Activated CD4-positive, CD25-positive, alpha-beta regulatory T cell treated with anti-CD3 and anti-CD28 coated beads, Interleukin-2, amount 50 U/mL, for 16 hours (primary cell): ENCODE results near the gene PPP1R12A.

Experiments
- DNase-seq: peaks from one replicate; pipeline ENCODE4 v3.0.0-alpha.2; 2020; ENCODE audit warnings: low read depth, low spot score

Gene PPP1R12A

DNA sequence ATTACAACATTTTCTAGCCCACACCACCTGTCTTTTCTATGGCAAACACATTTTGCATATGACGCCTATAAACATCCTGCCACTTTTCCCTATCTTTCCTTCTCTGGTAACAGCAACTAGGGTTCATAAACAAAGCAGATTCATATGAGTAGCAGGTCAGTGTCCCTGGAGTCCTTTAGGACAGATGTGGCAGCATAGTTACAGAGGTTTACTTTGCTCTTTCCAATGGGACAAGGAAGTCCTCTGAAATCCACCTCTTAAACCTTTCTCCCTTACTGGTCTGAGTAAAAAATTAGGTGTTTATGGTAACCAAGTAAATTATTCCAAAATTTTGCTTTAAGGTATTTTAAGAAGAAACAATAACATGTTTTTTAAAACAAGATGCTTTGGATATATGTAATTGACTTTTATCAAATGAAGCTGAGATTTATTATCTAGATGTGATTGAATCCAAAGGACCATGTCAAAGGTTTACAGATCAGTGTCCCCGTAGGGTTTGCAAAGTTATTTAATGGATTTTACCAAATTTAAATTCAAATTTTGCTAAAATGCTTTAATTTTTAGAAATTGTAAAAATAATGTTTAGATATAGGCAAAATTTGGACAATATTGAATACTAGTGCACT, 164.9 kb downstream of the PPP1R12A start:
- DNase-seq, result no peak

DNA sequence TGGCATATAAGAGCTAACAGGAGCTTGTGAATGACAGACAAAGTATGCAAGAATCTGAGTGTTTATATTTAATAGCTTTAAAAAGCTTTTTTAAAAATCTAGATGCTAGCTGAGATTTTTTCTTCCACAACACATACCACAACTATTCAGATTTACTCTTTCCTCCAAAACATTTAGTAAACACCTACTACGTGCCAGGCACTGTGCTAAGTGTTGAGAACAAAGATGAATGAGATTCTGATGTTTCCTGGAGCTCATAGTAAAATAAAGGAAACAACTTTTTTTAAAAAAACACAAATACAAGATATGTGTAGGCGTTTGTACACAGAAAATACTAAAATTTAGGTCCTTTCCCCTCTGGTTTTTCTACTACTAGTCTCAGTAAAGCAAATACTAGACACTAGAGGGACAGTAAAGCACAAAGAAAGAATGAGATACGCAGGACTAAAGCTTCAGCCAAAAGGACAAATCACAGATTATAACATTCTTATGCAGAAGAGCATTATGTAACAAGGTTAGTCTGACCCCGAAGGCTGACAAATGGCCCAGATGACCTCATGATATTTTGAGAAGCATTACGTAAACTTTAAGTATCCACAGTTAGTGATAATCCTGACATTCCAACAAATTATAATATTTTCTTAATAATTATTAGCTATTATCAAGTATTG, 165.6 kb downstream of the PPP1R12A start:
- no peak for DNase-seq

DNA sequence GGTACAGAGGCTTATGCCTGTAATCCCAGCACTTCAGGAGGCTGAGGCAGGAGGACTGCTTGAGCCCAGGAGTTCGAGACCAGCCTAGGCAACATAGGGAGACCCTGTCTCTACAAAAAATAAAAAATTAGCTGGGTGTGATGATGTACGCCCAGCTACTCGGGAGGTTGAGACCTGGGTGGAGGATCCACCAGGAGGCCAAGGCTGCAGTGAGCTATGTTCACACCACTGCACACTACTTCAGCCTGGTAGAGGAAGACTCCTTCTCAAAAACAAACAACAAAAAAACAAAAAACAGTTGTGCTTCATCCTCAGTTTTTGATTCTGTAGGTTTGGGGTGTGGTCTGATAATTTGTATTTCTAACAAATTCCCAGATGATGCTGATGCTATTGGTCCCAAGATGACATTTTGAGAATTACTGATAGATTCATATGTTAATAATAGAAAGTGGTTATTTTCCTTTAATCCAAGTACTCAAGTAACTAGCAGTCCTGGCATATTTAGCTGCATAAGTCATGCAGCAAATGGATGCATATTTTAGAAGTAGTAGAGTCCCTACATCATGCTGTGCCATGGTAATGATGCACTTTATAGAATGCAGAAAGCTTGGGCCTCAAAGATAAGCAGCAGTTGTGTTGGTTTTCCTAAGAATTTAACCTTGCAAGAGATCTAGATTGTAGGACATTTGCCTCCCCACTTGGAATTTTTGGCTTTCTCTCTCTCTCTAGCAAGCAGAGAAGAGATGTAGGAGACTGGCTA, 168.0 kb downstream of the PPP1R12A start:
- no peak for DNase-seq

DNA sequence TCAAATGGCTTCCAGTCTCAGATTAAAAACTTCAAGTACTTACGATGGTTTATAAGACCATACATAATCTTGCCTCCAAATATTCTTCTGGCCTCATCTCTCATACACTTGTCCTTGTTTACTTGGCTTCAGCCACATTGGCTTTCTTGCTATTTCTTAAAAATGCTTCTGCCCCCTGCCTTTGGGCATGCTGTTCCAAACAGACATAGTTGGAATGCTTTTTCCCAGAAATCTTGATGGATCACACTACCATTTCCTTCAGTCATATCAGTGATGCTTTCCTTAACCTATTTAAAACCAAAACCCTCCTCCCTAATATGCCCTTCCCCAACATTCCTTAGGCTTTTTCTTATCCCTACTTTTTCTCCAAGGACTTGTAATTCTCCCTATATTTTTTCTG, 169.7 kb downstream of the PPP1R12A start:
- no peak for DNase-seq

DNA sequence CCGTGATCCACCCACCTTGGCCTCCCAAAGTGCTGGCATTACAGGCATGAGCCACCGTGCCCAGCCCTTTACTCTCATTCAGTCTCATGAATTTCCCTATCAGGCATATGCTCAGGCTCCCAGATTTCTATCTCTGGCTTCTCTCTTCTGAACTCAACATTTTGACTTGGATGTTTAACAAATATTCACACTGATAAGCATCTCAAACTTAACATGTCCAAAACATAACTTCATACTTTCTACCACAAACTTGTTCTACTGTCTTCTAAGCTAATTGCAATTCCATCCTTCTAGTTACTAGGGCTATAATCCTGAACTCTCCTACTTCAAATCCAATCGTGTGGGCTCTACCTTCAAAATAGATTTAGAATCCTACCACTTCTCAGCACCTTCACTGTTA, 170.3 kb downstream of the PPP1R12A start:
- DNase-seq, result no peak

DNA sequence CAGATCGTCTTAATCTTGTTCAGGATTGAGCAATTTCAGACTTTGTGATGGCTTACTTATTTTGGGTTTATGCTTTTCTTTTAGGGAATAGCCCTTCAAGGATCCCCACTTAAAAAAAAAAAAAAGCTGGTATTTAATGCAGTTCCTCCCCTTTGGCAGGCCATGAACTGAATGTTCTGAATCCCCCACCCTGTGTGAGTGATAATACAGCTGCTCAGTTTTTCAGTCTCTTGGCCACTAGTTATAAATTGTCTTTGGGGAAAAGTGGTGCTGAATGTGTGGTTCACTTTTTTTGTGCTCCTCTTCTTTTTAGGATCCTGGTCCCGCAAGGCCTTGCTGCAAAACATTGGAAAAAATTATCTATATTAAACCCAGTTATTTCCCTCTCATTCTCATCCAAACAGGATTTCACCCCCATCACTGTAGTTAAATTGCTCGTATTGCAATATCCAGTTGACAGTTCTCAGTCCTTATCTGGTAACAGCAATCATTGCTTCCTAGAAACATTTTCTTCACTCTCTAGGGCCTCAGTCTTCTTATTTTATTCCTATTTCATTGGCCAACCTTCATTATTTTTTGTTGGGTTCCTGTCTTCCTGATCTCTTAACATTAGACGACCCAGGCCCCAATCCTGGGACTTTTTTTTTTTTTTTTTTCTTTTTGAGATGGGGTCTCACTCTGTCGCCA, 171.0 kb downstream of the PPP1R12A start:
- no peak for DNase-seq

DNA sequence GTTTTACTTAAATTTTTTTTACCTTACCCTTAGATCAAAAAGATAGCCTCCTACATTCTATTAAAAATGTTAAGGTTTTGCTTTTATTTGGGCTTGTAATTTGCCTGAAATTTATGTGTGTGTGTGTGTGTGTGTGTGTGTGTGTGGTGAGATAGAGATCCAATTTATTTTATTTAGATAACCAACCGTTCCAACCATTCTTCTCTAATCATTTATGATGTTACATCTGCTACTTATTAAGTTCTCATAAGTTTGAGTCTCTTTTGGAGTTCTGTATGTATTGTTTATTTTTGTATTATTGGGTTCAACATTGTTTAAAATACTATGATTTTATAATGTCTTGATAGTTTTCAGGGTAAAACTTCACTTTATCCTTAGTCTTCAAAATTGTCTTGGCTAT, 173.6 kb downstream of the PPP1R12A start:
- no peak for DNase-seq

DNA sequence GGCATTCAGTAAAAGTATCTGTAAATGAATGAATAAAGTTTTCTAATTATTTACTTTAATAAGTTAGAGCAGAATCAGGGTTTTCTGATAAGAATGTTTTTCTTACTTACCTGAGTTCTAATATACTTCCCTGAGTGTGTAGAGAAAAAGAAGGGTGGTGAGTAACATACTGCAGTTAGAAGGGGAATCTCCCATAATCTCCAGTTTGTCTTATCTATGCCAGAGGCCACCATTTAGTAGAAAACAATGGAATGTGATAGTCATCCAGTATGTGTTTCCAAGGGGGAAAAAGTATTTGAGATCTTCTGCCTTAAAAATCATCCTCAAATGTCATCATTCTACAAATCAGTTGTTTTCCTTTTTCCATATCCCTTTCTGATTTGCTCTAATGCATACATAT, 187.6 kb downstream of the PPP1R12A start:
- no peak for DNase-seq

DNA sequence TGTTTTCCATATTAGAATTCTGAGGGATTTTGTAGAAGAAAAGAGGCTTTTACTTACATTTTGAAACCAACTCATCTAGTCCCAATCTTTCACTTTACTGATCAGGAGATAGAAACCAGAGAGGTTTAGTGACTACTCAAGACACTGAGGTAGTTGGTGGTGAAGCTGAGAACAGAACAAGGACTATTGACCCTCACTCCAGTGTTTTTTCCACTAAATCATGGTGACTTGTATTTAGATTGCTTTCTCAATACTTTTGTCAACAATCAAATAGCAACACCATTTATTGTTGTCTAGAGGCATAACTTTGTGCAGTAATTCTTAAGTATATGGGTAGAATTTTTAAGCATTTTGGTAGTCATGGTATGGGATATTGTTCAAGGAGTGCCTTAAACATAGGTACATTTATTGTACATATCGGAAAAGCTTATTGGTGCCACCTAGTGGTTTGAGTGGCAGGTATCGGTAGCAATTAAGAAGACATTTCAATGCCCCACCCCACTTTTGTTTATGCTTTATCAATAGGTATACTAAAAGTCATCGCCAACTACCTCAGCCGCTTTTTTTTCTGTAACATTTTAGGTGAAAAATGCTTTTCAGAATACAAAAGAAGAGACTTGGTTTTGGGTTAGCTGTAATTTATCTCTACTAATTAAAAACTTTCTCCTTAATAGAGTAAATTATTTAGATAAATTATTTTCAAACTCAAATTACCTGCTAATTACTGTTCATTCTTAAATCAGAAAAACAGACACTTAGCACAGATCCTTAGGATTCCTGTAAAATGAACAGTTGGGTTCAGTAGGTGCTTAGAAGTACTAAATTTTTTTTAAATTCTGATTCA, 196.8 kb downstream of the PPP1R12A start:
- no peak for DNase-seq

DNA sequence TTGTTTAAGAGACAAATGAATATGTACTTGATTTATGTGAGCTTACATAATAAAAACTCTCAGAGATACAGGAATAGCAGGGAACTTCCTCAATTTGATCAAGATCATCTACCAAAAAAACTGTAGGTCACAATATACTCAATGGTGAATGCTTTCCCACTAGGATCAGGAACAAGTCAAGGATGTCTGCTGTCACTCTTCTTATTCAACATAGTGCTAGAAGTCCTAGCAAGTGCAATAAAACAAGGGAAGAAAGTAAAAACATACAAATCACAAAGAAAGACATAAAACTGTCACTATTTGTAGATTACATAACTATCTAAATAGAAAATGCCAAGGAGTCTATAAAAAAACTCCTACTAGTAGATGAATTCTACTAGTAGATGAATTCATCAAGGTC, 202.3 kb downstream of the PPP1R12A start:
- DNase-seq, result no peak

DNA sequence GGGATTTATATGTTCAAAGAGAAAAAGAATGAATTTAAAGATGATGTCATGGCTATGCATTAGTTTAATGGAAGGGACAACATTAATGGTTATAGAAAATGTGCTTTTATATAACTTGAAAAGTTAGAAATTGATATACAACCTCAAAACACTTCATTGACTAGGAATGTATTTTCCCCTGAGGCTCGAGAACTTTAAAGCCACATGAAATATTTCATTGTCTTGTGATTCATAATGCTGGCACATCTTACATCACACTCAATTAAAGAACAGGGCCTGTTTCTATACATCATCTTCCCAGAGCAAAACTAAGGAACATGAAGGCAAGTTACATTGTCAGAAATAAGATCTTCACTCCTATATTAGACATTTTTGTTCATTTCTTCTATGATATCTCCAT, 208.9 kb downstream of the PPP1R12A start:
- no peak for DNase-seq
